SK-N-SH (cell line): ENCODE measurements around the gene HAPLN2. TPM values are rescaled to one million over a fixed set of nuclear protein-coding genes. Genes with fewer than 3 reads are reported as not detected.

ENCODE experiments used
- CTCF ChIA-PET: fragments of 300-600, 350-600 bp; formaldehyde crosslinking; extraction: SDS; loops from one replicate; lab custom pipeline; 2021; lab: Yijun Ruan, JAX
- POLR2A ChIA-PET: fragments of 350-600 bp; sonication (Branson Sonifier 250); formaldehyde crosslinking; extraction: SDS; loops from one replicate; lab custom pipeline; 2020; ENCODE audit warnings: antibody characterized with exemption, inconsistent platforms; lab: Yijun Ruan, JAX
- DNase-seq: peaks from one replicate; pipeline ENCODE4 v3.0.0; 2012
- H2AFZ ChIP-seq: fragments of 200-600 bp; sonication (generic); 2 replicates; pipeline ENCODE4 v1.8.1; 2016; ENCODE audit warnings: antibody characterized with exemption, mild to moderate bottlenecking, low read depth
- H3F3A ChIP-seq: fragments of 200-600 bp; sonication (generic); replicated peaks from 2 replicates; pipeline ENCODE3; 2016; ENCODE audit warnings: antibody characterized with exemption, mild to moderate bottlenecking; ENCODE audit not compliant: insufficient read depth
- H3K27ac ChIP-seq, 2 experiments: fragments of 200-500 bp in 1 of 2; fragments of 200-600 bp in 1 of 2; sonication (Bioruptor generic) in 1 of 2; sonication (generic), shearing (Covaris generic) in 1 of 2; 2 replicates each; pipeline versions ENCODE4 v1.5.1 to v1.6.1; 2014 to 2016; ENCODE audit warnings: low read depth in 2 of 2, inconsistent platforms in 1 of 2, low read length in 1 of 2, mild to moderate bottlenecking in 1 of 2, mixed read lengths in 1 of 2
- H3K27me3 ChIP-seq: fragments of 200-600 bp; sonication (generic), shearing (Covaris generic); 2 replicates; pipeline ENCODE4 v1.6.1; 2016; ENCODE audit warnings: mixed run types; ENCODE audit not compliant: insufficient read depth
- H3K36me3 ChIP-seq, 2 experiments: fragments of 200-500 bp in 1 of 2; fragments of 200-600 bp in 1 of 2; sonication (Bioruptor generic) in 1 of 2; sonication (generic) in 1 of 2; replicated peaks in 1 of 2; 2 replicates each; pipeline versions ENCODE3 to v1.5.1; 2014 to 2016; ENCODE audit warnings: low read length in 1 of 2, mild to moderate bottlenecking in 1 of 2; ENCODE audit not compliant: insufficient read depth in 2 of 2, control insufficient read depth in 1 of 2
- H3K4me1 ChIP-seq, 2 experiments: fragments of 200-500 bp in 1 of 2; fragments of 200-600 bp in 1 of 2; sonication (Bioruptor generic) in 1 of 2; sonication (generic), shearing (Covaris generic) in 1 of 2; 2 replicates each; pipeline versions ENCODE4 v1.5.1 to v1.6.1; 2014 to 2016; ENCODE audit warnings: low read depth in 1 of 2, low read length in 1 of 2, mixed run types in 1 of 2; ENCODE audit not compliant: insufficient read depth in 2 of 2, control insufficient read depth in 1 of 2
- H3K4me2 ChIP-seq: fragments of 200-600 bp; sonication (generic), shearing (Covaris generic); 2 replicates; pipeline ENCODE4 v1.6.1; 2017; ENCODE audit warnings: mixed run types
- H3K4me3 ChIP-seq, 2 experiments: fragments of 200-500 bp in 1 of 2; fragments of 200-600 bp in 1 of 2; sonication (Bioruptor generic) in 1 of 2; sonication (generic), shearing (Covaris generic) in 1 of 2; 2 replicates each; pipeline versions ENCODE4 v1.5.1 to v1.8.1; 2014 to 2016; ENCODE audit warnings: low read depth in 2 of 2, inconsistent platforms in 1 of 2, low read length in 1 of 2, mild to moderate bottlenecking in 1 of 2, mixed read lengths in 1 of 2, moderate library complexity in 1 of 2
- H3K79me2 ChIP-seq: fragments of 200-600 bp; sonication (generic); 2 replicates; pipeline ENCODE4 v1.8.1; 2017; ENCODE audit warnings: mild to moderate bottlenecking; ENCODE audit not compliant: insufficient read depth
- H3K9ac ChIP-seq: fragments of 200-600 bp; sonication (generic); 2 replicates; pipeline ENCODE4 v1.6.1; 2017; ENCODE audit warnings: mixed run types
- H3K9me2 ChIP-seq: fragments of 200-600 bp; sonication (generic); 2 replicates; pipeline ENCODE4 v1.6.1; 2017; ENCODE audit warnings: mixed run types
- H3K9me3 ChIP-seq: fragments of 200-600 bp; sonication (generic); 2 replicates; pipeline ENCODE4 v1.6.1; 2017; ENCODE audit warnings: mixed run types, mild to moderate bottlenecking, moderate library complexity
- H4K20me1 ChIP-seq: fragments of 200-600 bp; sonication (generic); 2 replicates; pipeline ENCODE4 v1.6.1; 2017; ENCODE audit warnings: mild to moderate bottlenecking, mixed run types; ENCODE audit not compliant: insufficient read depth
- CHD2 ChIP-seq: fragments of 150-350 bp; IDR thresholded peaks from 2 replicates; pipeline ENCODE4 v1.6.1; 2018; ENCODE audit warnings: low read length; ENCODE audit not compliant: partially characterized antibody
- CTCF ChIP-seq: fragments of 200-600 bp; sonication (generic); IDR thresholded peaks from 2 replicates; pipeline ENCODE4 v1.6.1; 2017; ENCODE audit warnings: antibody characterized with exemption, mild to moderate bottlenecking, moderate library complexity
- FOSL2 ChIP-seq: IDR thresholded peaks from 2 replicates; pipeline ENCODE4 v1.4.0; 2012; ENCODE audit warnings: low read depth, mild to moderate bottlenecking, moderate library complexity, borderline replicate concordance
- FOXJ3 ChIP-seq: sonication (generic); formaldehyde crosslinking; IDR thresholded peaks from 2 replicates; pipeline ENCODE4 v1.5.1; 2020; ENCODE audit warnings: mild to moderate bottlenecking, missing genetic modification reagents
- GABPA ChIP-seq: IDR thresholded peaks from 2 replicates; pipeline ENCODE4 v1.4.0; 2012; ENCODE audit warnings: low read depth, mild to moderate bottlenecking
- IRF3 ChIP-seq: fragments of 150-350 bp; IDR thresholded peaks from 2 replicates; pipeline ENCODE4 v1.6.1; 2016; ENCODE audit warnings: mild to moderate bottlenecking, low read depth, low read length
- NFIC ChIP-seq: IDR thresholded peaks from 2 replicates; pipeline ENCODE4 v1.4.0; 2012; ENCODE audit warnings: borderline replicate concordance
- NRF1 ChIP-seq: IDR thresholded peaks from 2 replicates; pipeline ENCODE4 v1.6.1; 2012; ENCODE audit warnings: low read depth, mild to moderate bottlenecking, low read length
- TAF1 ChIP-seq: IDR thresholded peaks from 2 replicates; pipeline ENCODE4 v1.6.1; 2012; ENCODE audit warnings: low read depth, mild to moderate bottlenecking, low read length, moderate library complexity, borderline replicate concordance
- TEAD4 ChIP-seq: IDR thresholded peaks from 2 replicates; pipeline ENCODE4 v1.4.0; 2012; ENCODE audit warnings: mild to moderate bottlenecking, borderline replicate concordance; ENCODE audit not compliant: insufficient read depth
- USF1 ChIP-seq: IDR thresholded peaks from 2 replicates; pipeline ENCODE4 v1.4.0; 2012; ENCODE audit warnings: low read depth, borderline replicate concordance
- USF2 ChIP-seq: fragments of 150-350 bp; IDR thresholded peaks from 2 replicates; pipeline ENCODE4 v1.6.1; 2017; ENCODE audit warnings: antibody characterized with exemption, low read length, low read depth, borderline replicate concordance
- ZBTB33 ChIP-seq: IDR thresholded peaks from 2 replicates; pipeline ENCODE4 v1.4.0; 2012; ENCODE audit warnings: low read depth, borderline replicate concordance
- WGBS: methylation state at CpG from one replicate; pipeline ENCODE4 v1.1.6; 2017; ENCODE audit warnings: low lambda C conversion rate; 5-methylcytosine and 5-hydroxymethylcytosine counted together
- polyA plus RNA-seq, 3 experiments: library from polyadenylated mRNA; depleted of rRNA; stranded (reverse); fragments of >200 nt; gene quantifications; 2 replicates each; pipeline ENCODE4 v1.2.3, GENCODE V29; 2012

Gene HAPLN2
- polyA plus RNA-seq, 1 of the 3 experiments (the other 2 are of a cell fraction): 0.20 TPM

- Histone ChIP-seq H3K9me2 (no peaks in the 10 kb centered on the region), H3K79me2 (no peaks in the 10 kb centered on the region), H4K20me1 (no peaks in the 10 kb centered on the region), H3K27me3 (no peaks in the 10 kb centered on the region), H3K9me3 (no peaks in the 10 kb centered on the region), H3K4me2 (no peak overlapping the region), H3K27ac (no peak overlapping the region), H2AFZ (no peak overlapping the region), H3K4me1 (peaks cover 0 to 5% of the 10 kb centered on the region in 2 experiments; a peak in 1 of 4 replicates), H3F3A (no peaks in the 10 kb centered on the region), H3K4me3 (no peak overlapping the region), H3K36me3 (no peaks in the 10 kb centered on the region), H3K9ac (no peak overlapping the region)
- ChIA-PET CTCF (no interaction called here), POLR2A (no interaction called here)
- TF ChIP-seq FOSL2 (no peak), TAF1 (no peak), USF2 (no peak), FOXJ3 (CRISPR knock-in tag) (no peak), CTCF (no peak), USF1 (no peak), CHD2 (no peak), NRF1 (no peak), GABPA (no peak), NFIC (no peak), TEAD4 (no peak), IRF3 (no peak), ZBTB33 (no peak)
- WGBS: 96% methylated on average over 3 of the region's 3 CpGs
- no peak for DNase-seq
Observed at GRCh38 chr1:156577550-156577949, 41.7 kb upstream of the HAPLN2 start.
